NCI-H1436 (cell line): ENCODE measurements around the gene LDLRAD3.
"Not testable (repeated sequence)": the region's sequence is repeated elsewhere in the genome, so short reads cannot be mapped to it uniquely, and the experiment has no call there.

ENCODE experiments used
- DNase-seq: peaks from one replicate; lab custom pipeline; 2025; lab: John Stamatoyannopoulos, UW

The LDLRAD3 gene

DNA sequence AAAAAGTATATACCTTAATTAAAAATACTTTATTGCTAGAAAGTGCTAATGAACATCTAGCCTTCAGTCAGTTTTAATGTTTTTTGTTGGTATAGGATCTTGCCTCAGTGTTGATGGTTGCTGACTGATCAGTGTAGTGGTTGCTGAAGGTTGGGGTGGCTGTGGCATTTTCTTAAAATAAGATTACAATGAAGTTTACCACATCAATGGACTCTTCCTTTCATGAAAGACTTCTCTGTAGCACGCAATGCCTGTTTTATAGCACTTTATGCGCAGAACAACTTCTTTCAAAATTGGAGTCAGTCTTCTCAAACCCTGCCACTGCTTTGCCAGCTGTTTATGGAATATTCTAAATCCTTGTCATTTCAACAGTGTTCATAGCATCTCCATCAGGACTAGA is 50.6 kb downstream of the LDLRAD3 start:
- DNase-seq: no peak

DNA sequence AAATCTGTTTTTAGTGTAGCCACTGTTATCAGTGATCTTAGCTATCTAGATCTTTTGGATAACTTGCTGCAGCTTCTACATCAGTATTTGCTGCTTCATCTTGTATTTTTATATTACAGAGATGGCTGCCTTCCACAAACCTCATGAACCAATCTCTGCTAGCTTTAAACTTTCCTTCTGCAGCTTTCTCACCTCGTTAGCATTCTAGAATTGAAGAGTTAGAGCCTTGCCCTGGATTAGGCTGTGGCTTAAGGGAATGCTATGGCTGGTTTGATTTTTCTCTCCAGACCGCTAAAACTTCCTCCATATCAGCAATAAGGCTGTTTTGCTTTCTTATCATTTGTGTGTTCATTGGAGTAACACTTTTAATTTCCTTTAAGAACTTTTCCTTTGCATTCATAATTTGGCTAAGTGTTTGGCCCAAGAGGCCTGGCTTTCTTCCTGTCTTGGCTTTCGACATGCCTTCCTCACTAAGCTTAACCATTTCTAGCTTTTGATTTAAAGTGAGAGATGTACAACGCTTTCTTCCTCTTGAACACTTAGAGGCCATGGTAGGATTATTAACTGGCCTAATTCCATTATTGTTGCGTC is 51.9 kb downstream of the LDLRAD3 start:
- DNase-seq: no peak

DNA sequence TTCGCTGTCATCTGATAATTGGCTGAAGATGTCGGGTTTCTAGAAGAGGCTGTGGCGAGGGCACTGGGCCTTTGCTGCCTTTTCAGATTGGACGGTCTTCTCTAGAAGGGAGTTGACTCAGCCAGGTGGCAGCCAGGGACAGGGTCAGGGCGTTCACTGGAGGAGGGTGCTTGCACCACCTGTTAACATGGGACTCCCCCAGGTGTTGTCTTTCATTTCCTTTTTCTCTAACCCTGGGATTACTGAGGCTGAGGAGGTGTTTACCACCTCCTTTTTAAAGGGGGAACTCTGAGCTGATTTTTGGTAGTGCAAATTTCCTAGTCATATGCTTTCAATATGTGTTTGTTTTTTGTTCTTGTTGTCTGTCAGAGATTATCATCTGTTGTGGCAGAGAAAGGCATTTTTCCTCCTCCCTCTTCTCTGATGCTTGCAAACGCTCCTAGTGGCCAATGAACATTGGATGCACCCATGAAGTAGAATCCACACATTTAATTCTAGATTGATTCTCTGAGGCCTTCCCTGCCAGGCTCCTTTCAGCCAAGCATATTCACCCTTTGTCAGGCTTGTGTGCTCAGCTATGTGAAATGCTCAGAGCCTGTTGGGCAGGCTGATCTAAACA is 54.1 kb downstream of the LDLRAD3 start:
- DNase-seq: no peak

DNA sequence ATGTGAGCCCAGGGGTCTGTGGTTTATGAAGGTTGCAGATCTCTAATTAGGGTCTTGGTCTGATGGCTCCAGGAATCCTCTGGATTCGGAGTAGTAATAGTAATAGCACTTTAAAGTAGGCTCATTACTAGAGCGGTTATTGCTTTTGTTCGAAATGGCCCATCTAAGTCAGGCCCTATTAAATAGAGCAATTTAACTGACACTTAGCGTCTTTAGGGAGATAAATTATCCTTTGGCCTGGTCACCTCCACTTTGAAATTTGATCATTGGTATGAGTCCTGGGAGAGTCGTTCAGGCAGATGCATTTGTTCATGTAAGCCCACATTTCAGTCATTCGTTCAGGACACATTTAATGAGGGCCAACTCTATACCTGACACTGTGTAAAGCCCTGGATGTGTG is 54.8 kb downstream of the LDLRAD3 start:
- DNase-seq: no peak

- DNase-seq: no peak
These were observed 56.8 kb downstream of the LDLRAD3 start for GRCh38 chr11:36000616-36001190.

DNA sequence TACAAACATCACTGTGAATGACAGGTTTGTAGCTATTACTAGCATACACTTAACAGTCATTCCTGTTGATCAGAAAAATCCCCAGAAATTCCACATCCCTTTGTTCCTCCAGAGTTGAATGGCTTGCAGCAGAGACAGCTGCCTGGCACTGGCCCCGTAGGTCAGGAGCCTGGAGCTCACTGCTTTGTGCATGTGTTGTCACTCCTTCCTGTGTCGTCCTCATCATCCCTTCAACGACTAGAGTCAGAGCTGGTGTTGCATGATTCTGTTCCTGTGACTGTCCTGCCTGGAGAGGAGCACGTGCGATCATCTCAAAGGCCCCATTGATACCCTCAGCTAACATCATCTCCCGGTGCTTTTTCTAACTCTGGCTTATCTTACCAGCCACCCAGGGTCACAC is 58.3 kb downstream of the LDLRAD3 start:
- DNase-seq: no peak

DNA sequence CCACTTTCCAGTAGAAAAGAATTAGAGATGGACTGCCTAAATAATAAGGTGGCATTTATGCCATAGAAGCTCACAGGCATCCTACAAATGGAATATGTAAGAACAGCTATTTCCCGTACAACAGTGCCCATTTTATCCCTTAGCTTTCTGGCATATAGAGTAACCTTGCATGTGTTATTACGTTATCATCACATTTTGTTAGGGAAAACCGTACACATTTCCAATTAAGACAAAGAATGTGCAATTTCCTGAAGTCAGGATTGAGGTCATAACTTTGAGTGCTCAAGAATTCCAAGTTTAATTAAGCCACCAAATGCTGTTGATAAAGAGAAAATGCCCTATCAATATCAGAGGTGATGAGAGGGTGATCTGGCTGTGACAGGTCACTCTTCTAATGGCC is 58.9 kb downstream of the LDLRAD3 start:
- no peak for DNase-seq

- DNase-seq: no peak
These were observed 62.7 kb downstream of the LDLRAD3 start for GRCh38 chr11:36006556-36006955.

- no peak for DNase-seq
These were observed 63.3 kb downstream of the LDLRAD3 start for GRCh38 chr11:36007127-36007655.

- no peak for DNase-seq
These were observed 64.7 kb downstream of the LDLRAD3 start for GRCh38 chr11:36008584-36008983.

DNA sequence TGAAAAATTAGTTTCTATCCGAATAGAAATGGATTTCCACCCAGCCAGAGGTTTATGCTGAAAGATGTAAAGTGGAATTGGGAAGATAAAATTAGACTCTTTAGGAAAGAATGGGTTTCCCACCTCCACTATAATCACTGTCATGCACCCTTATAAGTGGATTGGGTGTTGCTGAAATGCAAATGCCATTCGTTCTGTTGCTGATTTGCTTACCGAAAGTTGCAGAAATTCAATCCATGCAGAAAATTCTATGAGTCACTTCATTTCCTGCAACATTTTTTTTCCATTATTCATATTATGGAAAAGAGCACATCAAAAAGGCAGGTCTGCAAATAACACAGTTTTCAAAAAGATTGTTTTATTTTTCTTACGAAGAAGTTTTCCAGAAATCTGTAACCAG is 65.6 kb downstream of the LDLRAD3 start:
- no peak for DNase-seq

GRCh38 chr11:36010010-36010740 is 66.3 kb downstream of the LDLRAD3 start:
- DNase-seq: no peak

DNA sequence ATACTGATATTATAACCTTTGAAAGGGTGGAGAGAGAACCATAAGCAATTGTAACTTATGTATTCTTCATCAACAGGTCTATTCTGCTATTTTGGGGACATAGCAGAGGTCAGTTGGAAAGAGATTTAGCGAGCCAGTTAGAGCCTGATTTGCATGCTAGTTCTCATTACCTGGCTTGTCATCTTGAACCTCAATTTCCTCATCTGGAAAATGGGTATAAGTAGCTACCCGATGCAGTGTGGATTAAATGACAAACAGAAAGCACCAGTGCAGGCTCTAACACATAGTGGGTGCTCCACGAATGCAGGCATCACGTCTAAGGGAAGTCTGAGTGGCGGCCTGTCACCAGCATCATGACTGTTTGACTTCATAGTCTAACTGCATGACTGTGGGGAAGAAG is 67.7 kb downstream of the LDLRAD3 start:
- no peak for DNase-seq

DNA sequence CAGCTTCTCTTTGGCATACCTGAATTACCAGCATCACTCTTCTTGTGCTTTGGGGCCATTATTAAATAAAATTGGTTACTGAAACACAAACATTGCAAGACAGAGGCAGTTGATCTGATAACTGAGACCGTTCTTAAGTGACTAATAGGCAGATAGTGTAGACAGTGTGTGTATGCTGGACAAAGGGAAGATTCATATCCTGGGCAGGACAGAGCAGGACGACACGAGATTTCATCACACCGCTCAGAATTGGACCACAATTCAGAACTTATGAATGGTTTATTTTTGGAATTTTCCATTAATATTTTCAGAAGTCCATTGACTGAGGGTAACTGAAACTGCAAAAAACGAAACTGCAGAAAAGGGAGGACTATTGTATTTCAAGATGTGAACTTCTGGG is 68.6 kb downstream of the LDLRAD3 start:
- no peak for DNase-seq

GRCh38 chr11:36012979-36013378 is 69.1 kb downstream of the LDLRAD3 start:
- DNase-seq: no peak

DNA sequence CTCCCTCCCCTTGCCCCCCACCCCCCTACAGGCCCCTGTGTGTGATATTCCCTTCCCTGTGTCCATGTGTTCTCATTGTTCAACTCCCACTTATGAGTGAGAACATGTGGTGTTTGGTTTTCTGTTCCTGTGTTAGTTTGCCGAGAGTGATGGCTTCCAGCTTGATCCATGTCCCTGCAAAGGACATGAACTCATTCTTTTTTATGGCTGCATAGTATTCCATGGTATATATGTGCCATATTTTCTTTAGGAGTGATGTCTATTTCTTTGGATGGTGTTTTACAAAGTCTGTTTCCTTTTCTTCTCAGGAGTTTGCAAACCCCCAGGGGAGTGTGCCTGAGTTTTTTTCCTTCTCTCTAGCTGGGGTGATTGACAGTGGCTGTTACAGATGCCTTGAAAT is 69.6 kb downstream of the LDLRAD3 start:
- DNase-seq: not testable (repeated sequence)

GRCh38 chr11:36013950-36014897 is 70.4 kb downstream of the LDLRAD3 start:
- DNase-seq: no peak

DNA sequence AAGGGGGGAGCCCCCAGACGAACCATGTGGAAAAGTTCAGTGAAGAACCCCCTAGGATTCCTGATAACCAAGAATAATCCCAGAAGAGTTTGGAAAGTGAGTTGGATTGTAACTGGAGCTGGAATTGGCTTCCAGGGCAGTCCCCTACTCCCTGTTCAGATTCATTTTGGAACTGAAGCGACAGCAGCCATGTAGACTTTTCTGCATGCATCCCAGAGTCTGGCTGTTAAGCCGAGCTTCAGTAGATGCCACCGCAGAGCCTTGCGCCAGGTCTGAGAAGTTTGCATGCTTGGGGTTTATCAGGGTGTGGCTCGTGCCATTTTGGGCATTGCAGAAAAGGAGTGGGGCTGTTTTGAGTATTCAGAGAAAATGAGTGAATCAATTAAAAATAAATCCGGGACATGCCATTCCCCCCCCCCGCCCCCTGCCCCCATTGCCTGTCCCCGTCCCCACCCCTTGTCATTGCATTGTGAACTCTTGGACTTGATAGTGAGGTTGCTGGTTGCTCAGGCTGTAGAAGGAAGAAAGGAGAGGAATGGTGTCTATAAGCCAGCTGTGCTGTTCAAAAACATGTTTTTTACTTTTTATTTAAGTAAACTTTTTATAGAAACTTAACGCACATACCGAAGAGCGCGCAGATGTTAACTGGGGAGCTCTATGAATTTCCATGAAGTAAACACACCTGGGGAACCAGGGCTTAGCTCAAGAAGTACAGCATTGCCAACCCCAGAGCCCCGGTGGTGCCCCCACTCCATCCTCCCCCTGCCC is 71.2 kb downstream of the LDLRAD3 start:
- no peak for DNase-seq

DNA sequence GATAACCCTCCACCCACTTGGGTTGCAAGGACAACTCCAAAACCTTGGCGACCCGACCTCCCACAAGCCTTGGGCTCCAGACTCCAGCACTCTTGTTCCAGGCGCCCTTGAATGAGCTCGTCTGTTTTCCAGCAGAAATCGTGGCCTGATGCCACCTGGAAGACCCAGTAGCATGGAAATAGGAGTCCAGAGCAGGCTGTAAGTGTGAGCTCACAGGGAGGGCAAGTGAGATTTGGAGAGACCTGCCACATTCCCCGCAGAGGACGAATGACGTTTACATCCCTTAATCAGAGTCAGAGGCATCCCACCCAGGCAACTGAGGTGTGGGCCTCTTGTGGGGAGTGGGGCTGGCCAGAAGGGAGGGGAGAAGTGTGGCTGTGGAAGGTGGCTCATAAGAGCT is 71.9 kb downstream of the LDLRAD3 start:
- no peak for DNase-seq

DNA sequence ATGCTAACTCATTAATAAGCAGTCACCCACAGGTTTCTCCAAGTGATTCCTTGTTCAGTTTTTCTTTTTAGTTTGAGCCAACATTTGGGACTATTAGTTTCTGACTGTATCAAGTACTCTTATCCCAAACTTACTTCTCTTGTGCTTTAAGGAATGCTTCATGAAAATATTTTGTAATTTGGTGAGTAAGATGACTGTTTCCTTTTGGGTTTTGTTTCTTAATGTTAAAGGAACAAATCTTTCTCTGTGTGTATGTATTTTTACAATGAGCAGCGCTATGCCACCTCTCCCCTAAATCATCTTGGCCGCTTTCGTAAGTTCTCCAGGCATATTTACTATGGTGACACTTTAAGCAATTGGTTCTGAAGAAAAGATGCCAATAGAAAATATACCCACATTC is 72.4 kb downstream of the LDLRAD3 start:
- DNase-seq: no peak

- DNase-seq: no peak
These were observed 72.8 kb downstream of the LDLRAD3 start for GRCh38 chr11:36016709-36017108.
